Loucy (cell line): ENCODE results near the gene MROH9.

Source experiments
- H2AFZ ChIP-seq: fragments of 200-600 bp; sonication (generic); 2 replicates; pipeline ENCODE4 v1.6.0; 2016; ENCODE audit warnings: antibody characterized with exemption, mild to moderate bottlenecking, low read length, moderate library complexity
- H3F3A ChIP-seq: fragments of 200-600 bp; 2 replicates; pipeline ENCODE4 v1.6.0; 2016; ENCODE audit warnings: antibody characterized with exemption, low read depth, mild to moderate bottlenecking
- H3K27me3 ChIP-seq: fragments of 200-600 bp; sonication (generic); 2 replicates; pipeline ENCODE4 v1.6.1; 2014; ENCODE audit warnings: low read length, mild to moderate bottlenecking; ENCODE audit not compliant: insufficient read depth, poor library complexity, severe bottlenecking
- H3K36me3 ChIP-seq: fragments of 200-600 bp; sonication (generic); 2 replicates; pipeline ENCODE4 v1.6.1; 2016; ENCODE audit warnings: low read length; ENCODE audit not compliant: insufficient read depth
- H3K4me1 ChIP-seq: fragments of 200-600 bp; sonication (generic); 2 replicates; pipeline ENCODE4 v1.5.1; 2014; ENCODE audit warnings: low read length, mild to moderate bottlenecking; ENCODE audit not compliant: insufficient read depth, poor library complexity, severe bottlenecking
- H3K4me2 ChIP-seq: fragments of 200-600 bp; sonication (generic); 2 replicates; pipeline ENCODE4 v1.6.0; 2014; ENCODE audit warnings: antibody characterized with exemption, low read length, low read depth, mild to moderate bottlenecking; ENCODE audit not compliant: poor library complexity, severe bottlenecking
- H3K4me3 ChIP-seq: fragments of 200-600 bp; sonication (generic); 2 replicates; pipeline ENCODE4 v1.5.1; 2014; ENCODE audit warnings: low read length, mild to moderate bottlenecking, mixed read lengths; ENCODE audit not compliant: poor library complexity, severe bottlenecking
- H3K79me2 ChIP-seq: fragments of 200-600 bp; sonication (generic); 2 replicates; pipeline ENCODE4 v1.6.1; 2014; ENCODE audit warnings: low read length; ENCODE audit not compliant: insufficient read depth
- H3K9ac ChIP-seq: fragments of 200-600 bp; sonication (generic); 2 replicates; pipeline ENCODE4 v1.6.0; 2014; ENCODE audit warnings: mild to moderate bottlenecking, low read depth, low read length, moderate library complexity; ENCODE audit not compliant: poor library complexity, severe bottlenecking
- H3K9me2 ChIP-seq: fragments of 200-600 bp; sonication (generic); replicated peaks from 2 replicates; pipeline ENCODE4 v1.6.1; 2016; ENCODE audit warnings: low read depth, low read length, mixed read lengths
- H3K9me3 ChIP-seq: fragments of 200-600 bp; sonication (generic); 2 replicates; pipeline ENCODE4 v1.6.1; 2014; ENCODE audit warnings: mild to moderate bottlenecking, antibody characterized with exemption, low read length, low read depth; ENCODE audit not compliant: insufficient read depth
- H4K20me1 ChIP-seq: fragments of 200-600 bp; sonication (generic); 2 replicates; pipeline ENCODE4 v1.6.0; 2014; ENCODE audit warnings: antibody characterized with exemption, low read length, mild to moderate bottlenecking; ENCODE audit not compliant: insufficient read depth, poor library complexity, severe bottlenecking
- CTCF ChIP-seq: fragments of 200-600 bp; sonication (generic); conservative IDR thresholded peaks from 2 replicates; pipeline ENCODE4 v1.5.1; 2014; ENCODE audit warnings: mild to moderate bottlenecking, antibody characterized with exemption, low read length
- EZH2phosphoT487 ChIP-seq: fragments of 200-600 bp; IDR thresholded peaks from 2 replicates; pipeline ENCODE4 v1.6.1; 2018; ENCODE audit warnings: antibody characterized with exemption, mild to moderate bottlenecking, moderate library complexity, borderline replicate concordance

Gene MROH9

GRCh38 chr1:170978371-170978910, 43.1 kb downstream of the MROH9 start:
- no peak overlapping the region for H3K4me3 ChIP-seq
- no peaks in the 10 kb centered on the region for H3K9me3 ChIP-seq
- H3K4me2 ChIP-seq, result no peak overlapping the region
- no peak overlapping the region for H3K9ac ChIP-seq
- no peaks in the 10 kb centered on the region for H3K36me3 ChIP-seq
- no peaks in the 10 kb centered on the region for H3K79me2 ChIP-seq
- TF ChIP-seq EZH2phosphoT487 (no peak), CTCF (no peak)
- H4K20me1 ChIP-seq, result no peaks in the 10 kb centered on the region
- no peaks in the 10 kb centered on the region for H3K27me3 ChIP-seq
- no peaks in the 10 kb centered on the region for H3K9me2 ChIP-seq
- no peaks in the 10 kb centered on the region for H3K4me1 ChIP-seq
- no peaks in the 10 kb centered on the region for H3F3A ChIP-seq
- H2AFZ ChIP-seq, result no peak overlapping the region

- H3K9me3 ChIP-seq, result no peaks in the 10 kb centered on the region
- H3K4me1 ChIP-seq, result no peaks in the 10 kb centered on the region
- no peak overlapping the region for H3K4me2 ChIP-seq
- no peak overlapping the region for H3K9ac ChIP-seq
- no peaks in the 10 kb centered on the region for H3K27me3 ChIP-seq
- H4K20me1 ChIP-seq, result no peaks in the 10 kb centered on the region
- no peaks in the 10 kb centered on the region for H3K79me2 ChIP-seq
- no peak overlapping the region for H2AFZ ChIP-seq
- no peaks in the 10 kb centered on the region for H3K9me2 ChIP-seq
- no peak for TF ChIP-seq CTCF
- TF ChIP-seq EZH2phosphoT487, result no peak
- no peaks in the 10 kb centered on the region for H3F3A ChIP-seq
- no peaks in the 10 kb centered on the region for H3K36me3 ChIP-seq
- no peak overlapping the region for H3K4me3 ChIP-seq
Observed at GRCh38 chr1:170985406-170985805, 50.1 kb downstream of the MROH9 start.

- Histone ChIP-seq H3K36me3 (no peaks in the 10 kb centered on the region), H3K9ac (no peak overlapping the region), H3K27me3 (no peaks in the 10 kb centered on the region), H3K9me2 (no peaks in the 10 kb centered on the region), H2AFZ (no peak overlapping the region), H3F3A (no peaks in the 10 kb centered on the region), H3K9me3 (no peaks in the 10 kb centered on the region), H3K4me3 (no peak overlapping the region), H3K79me2 (no peaks in the 10 kb centered on the region), H3K4me2 (no peak overlapping the region), H3K4me1 (no peaks in the 10 kb centered on the region), H4K20me1 (no peaks in the 10 kb centered on the region)
- TF ChIP-seq CTCF (no peak), EZH2phosphoT487 (no peak)
Observed at GRCh38 chr1:170986901-170987300, 51.6 kb downstream of the MROH9 start.
